Fibroblast of lung (primary cell): ENCODE measurements around the gene STRA6. TPM values are rescaled to one million over a fixed set of nuclear protein-coding genes. Genes with fewer than 3 reads are reported as not detected.

Source experiments
- DNase-seq, 2 donors: peaks; one replicate each; pipeline versions ENCODE4 v3.0.0 to v3.0.0-alpha.2; 2010; ENCODE audit warnings: low read depth in 2 of 2
- H2AFZ ChIP-seq: 2 replicates; pipeline ENCODE4 v1.5.1; 2012; ENCODE audit warnings: low read length, control low read depth, inconsistent platforms
- H3K27ac ChIP-seq: 2 replicates; pipeline ENCODE4 v1.5.1; 2011; ENCODE audit warnings: low read length, control low read depth; ENCODE audit not compliant: insufficient read depth
- H3K27me3 ChIP-seq: 2 replicates; pipeline ENCODE4 v1.5.1; 2011; ENCODE audit warnings: mild to moderate bottlenecking, low read length; ENCODE audit not compliant: control insufficient read depth, insufficient read depth
- H3K36me3 ChIP-seq: 2 replicates; pipeline ENCODE4 v1.5.1; 2011; ENCODE audit warnings: low read length; ENCODE audit not compliant: control insufficient read depth, insufficient read depth
- H3K4me1 ChIP-seq: 2 replicates; pipeline ENCODE4 v1.5.1; 2011; ENCODE audit warnings: low read length; ENCODE audit not compliant: control insufficient read depth, insufficient read depth; ENCODE audit errors: extremely low read depth
- H3K4me2 ChIP-seq: 2 replicates; pipeline ENCODE4 v1.5.1; 2011; ENCODE audit warnings: low read length, control low read depth; ENCODE audit not compliant: insufficient read depth; ENCODE audit errors: extremely low read depth
- H3K4me3 ChIP-seq, 4 experiments: fragments of 200-600 bp in 1 of 4; sonication (generic) in 1 of 4; replicated peaks in 1 of 4; 2 replicates each; pipeline ENCODE4 v1.5.1; 2011 to 2016; ENCODE audit warnings: low read length in 4 of 4, low read depth in 3 of 4, mild to moderate bottlenecking in 3 of 4, control low read depth in 2 of 4, inconsistent platforms in 1 of 4, mixed read lengths in 1 of 4; ENCODE audit not compliant: insufficient read depth in 1 of 4; ENCODE audit errors: control extremely low read depth in 1 of 4
- H3K79me2 ChIP-seq: 2 replicates; pipeline ENCODE4 v1.5.1; 2012; ENCODE audit warnings: mild to moderate bottlenecking, low read length, inconsistent platforms; ENCODE audit not compliant: control insufficient read depth, insufficient read depth
- H3K9ac ChIP-seq: 2 replicates; pipeline ENCODE4 v1.5.1; 2011; ENCODE audit warnings: mild to moderate bottlenecking, low read length, control low read depth; ENCODE audit not compliant: insufficient read depth
- H3K9me3 ChIP-seq: 2 replicates; pipeline ENCODE4 v1.5.1; 2012; ENCODE audit warnings: low read depth, low read length; ENCODE audit not compliant: control insufficient read depth, insufficient read depth
- H4K20me1 ChIP-seq: 2 replicates; pipeline ENCODE4 v1.5.1; 2011; ENCODE audit warnings: low read length; ENCODE audit not compliant: control insufficient read depth, insufficient read depth; ENCODE audit errors: extremely low read depth
- EZH2 ChIP-seq: IDR thresholded peaks from 2 replicates; pipeline ENCODE4 v1.5.1; 2012; ENCODE audit warnings: low read length, control low read depth, mild to moderate bottlenecking; ENCODE audit errors: missing control alignments
- polyA plus RNA-seq, 2 donors: library from polyadenylated mRNA; depleted of rRNA in 1 of 2; stranded (reverse) in 1 of 2; unstranded in 1 of 2; fragments of >200 nt; gene quantifications; 2 replicates each; pipeline ENCODE4 v1.2.1, GENCODE V29; 2011 to 2012; ENCODE audit warnings: missing spikeins in 1 of 2
- total RNA-seq: library from RNA; depleted of rRNA; stranded (reverse); fragments of >200 nt; gene quantifications from 2 replicates; pipeline ENCODE4 v1.2.1, GENCODE V29; 2014
- TF ChIP-seq, protein P1 (sequence below), 2 donors: IDR thresholded peaks in 1 of 2; conservative IDR thresholded peaks in 1 of 2; 1 replicate in 1 of 2; 2 replicates in 1 of 2; pipeline ENCODE4 v1.5.1; 2011 to 2012; ENCODE audit warnings: low read length in 2 of 2, control low read depth in 1 of 2, inconsistent platforms in 1 of 2, low read depth in 1 of 2, mild to moderate bottlenecking in 1 of 2

STRA6 gene
- total and polyA plus RNA-seq, 2 donors (not counting 1 experiment from before 2014, with no cell fraction given): 0.17 TPM; not detected in 1

DNA sequence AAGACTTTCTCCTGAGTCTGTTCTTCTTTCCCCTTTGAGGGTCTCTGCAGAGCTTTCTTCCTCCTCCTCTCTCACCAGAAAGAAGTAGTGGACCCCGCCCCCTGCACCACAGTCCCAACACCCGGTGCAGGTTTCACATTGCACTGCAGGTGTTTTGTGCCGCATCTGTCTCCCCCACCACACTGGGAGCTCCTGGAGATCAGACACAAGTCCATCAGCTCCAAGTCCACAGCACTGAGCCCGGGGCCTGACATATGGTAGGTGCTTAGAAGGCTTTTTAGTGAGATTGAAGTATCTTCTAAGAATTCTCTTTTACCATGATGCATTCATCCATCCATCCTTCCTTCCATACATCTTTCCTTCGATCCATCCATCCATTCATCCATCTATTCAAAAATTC, 9.8 kb downstream of the STRA6 start:
- Histone ChIP-seq H3K4me2 (no peak overlapping the region), H3K4me1 (peaks cover 9% of the 10 kb centered on the region), H3K4me3 (no peak overlapping the region), H2AFZ (no peak overlapping the region), H3K9me3 (no peaks in the 10 kb centered on the region), H3K27me3 (no peaks in the 10 kb centered on the region), H4K20me1 (no peaks in the 10 kb centered on the region), H3K36me3 (no peaks in the 10 kb centered on the region), H3K27ac (no peak overlapping the region), H3K9ac (no peak overlapping the region), H3K79me2 (no peaks in the 10 kb centered on the region)
- DNase-seq: no peak
- no peak for TF ChIP-seq EZH2
- TF ChIP-seq, protein P1, sequence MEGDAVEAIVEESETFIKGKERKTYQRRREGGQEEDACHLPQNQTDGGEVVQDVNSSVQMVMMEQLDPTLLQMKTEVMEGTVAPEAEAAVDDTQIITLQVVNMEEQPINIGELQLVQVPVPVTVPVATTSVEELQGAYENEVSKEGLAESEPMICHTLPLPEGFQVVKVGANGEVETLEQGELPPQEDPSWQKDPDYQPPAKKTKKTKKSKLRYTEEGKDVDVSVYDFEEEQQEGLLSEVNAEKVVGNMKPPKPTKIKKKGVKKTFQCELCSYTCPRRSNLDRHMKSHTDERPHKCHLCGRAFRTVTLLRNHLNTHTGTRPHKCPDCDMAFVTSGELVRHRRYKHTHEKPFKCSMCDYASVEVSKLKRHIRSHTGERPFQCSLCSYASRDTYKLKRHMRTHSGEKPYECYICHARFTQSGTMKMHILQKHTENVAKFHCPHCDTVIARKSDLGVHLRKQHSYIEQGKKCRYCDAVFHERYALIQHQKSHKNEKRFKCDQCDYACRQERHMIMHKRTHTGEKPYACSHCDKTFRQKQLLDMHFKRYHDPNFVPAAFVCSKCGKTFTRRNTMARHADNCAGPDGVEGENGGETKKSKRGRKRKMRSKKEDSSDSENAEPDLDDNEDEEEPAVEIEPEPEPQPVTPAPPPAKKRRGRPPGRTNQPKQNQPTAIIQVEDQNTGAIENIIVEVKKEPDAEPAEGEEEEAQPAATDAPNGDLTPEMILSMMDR (conservative IDR thresholded peaks at IDR 0.05 in 1 of 2, IDR thresholded peaks at IDR 0.05 in 1 of 2; ENCODE audit: low read depth in 1 of 2, low read length in 2 of 2): no peak

DNA sequence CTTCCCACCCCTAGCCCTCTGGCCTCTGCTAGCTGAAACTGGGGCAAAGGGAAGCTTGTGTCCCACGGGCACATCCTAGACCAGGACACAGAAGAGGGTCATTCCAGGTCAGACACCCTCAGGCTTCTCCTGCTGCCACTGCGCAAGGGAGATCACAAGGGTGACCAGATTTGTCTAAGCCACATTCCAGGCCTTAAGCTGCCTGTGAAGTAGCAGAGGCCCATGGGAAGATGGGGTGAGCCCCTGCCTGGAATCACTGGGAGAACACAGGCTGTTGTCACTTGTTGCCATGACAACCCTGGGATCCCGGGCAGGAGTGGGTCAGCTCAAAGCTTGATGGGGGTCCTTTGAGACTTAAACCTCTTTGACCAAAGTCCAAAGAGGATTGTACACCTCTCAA, 10.8 kb downstream of the STRA6 start:
- no peaks in the 10 kb centered on the region for H3K79me2 ChIP-seq
- no peak for DNase-seq
- H3K27me3 ChIP-seq: no peaks in the 10 kb centered on the region
- TF ChIP-seq, protein P1 (conservative IDR thresholded peaks at IDR 0.05 in 1 of 2, IDR thresholded peaks at IDR 0.05 in 1 of 2; ENCODE audit: low read depth in 1 of 2, low read length in 2 of 2): no peak
- no peak for TF ChIP-seq EZH2
- H3K4me3 ChIP-seq: no peak overlapping the region
- H3K9ac ChIP-seq: no peak overlapping the region
- no peaks in the 10 kb centered on the region for H3K36me3 ChIP-seq
- H3K4me2 ChIP-seq: no peak overlapping the region
- no peaks in the 10 kb centered on the region for H3K9me3 ChIP-seq
- no peak overlapping the region for H3K27ac ChIP-seq
- peaks cover 7% of the 10 kb centered on the region for H3K4me1 ChIP-seq
- no peak overlapping the region for H2AFZ ChIP-seq
- H4K20me1 ChIP-seq: no peaks in the 10 kb centered on the region

DNA sequence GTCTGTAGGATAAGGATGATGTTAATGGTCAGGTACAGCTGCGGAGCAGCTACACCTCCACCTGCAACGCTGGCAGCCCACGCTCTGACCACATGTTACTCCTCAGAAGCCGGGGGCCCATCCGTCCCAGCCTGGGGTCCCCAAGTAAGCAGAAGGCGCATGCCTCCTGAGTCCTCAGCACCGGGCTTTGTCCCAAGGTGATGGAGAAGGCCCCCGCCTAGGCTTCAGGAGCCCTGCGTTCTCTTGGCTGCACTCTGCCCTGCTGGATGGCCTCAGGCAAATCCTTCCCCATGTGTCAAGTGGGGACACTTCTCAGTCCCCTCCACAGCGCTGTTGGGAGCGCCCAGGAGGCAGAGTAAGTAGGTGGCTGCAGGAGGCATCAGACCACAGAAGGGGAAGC, 14.4 kb downstream of the STRA6 start:
- H3K79me2 ChIP-seq: no peaks in the 10 kb centered on the region
- no peak overlapping the region for H3K9ac ChIP-seq
- H3K4me1 ChIP-seq: no peaks in the 10 kb centered on the region
- no peak for TF ChIP-seq EZH2
- TF ChIP-seq, protein P1 (conservative IDR thresholded peaks at IDR 0.05 in 1 of 2, IDR thresholded peaks at IDR 0.05 in 1 of 2; ENCODE audit: low read depth in 1 of 2, low read length in 2 of 2): no peak
- no peaks in the 10 kb centered on the region for H3K27me3 ChIP-seq
- H3K4me2 ChIP-seq: no peak overlapping the region
- H3K9me3 ChIP-seq: no peaks in the 10 kb centered on the region
- H3K27ac ChIP-seq: no peak overlapping the region
- no peaks in the 10 kb centered on the region for H4K20me1 ChIP-seq
- H3K4me3 ChIP-seq: no peak overlapping the region
- H3K36me3 ChIP-seq: no peaks in the 10 kb centered on the region
- DNase-seq: no peak
- no peak overlapping the region for H2AFZ ChIP-seq
